ENCODE results near the gene NUFIP1. TPM values are rescaled to one million over a fixed set of nuclear protein-coding genes. Genes with fewer than 3 reads are reported as not detected.

NUFIP1 gene
- total and polyA plus RNA-seq, 2 of the 8 experiments (the other 6 are each of a cell fraction or from before 2014, with no cell fraction given) = 4.6 to 16.6 TPM

DNA sequence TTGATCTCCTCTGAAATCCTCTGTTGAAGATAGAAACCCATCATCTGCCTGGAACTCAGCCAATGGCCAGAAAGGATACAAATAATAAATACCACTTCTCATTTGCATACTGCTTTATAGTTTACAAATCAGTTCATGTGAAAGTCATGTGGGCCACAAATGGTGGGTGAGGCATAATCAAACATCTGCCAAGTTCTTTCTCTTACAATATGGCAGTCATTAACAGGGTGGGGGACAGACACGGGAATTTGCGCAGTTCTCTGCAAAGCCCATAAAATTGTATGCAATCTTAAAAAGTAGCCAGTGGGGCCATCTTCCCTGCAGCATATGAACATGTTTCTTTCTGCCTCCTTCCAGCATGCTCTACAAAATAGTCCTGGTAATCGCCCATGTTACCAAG, 59.6 kb downstream of the NUFIP1 start:
- Histone ChIP-seq H3K9ac (replicated peaks in 1 of 4; ENCODE audit: extremely low read depth in 1 of 4, low read depth in 3 of 4, low read length in 3 of 4) (no peak overlapping the region), H3K23ac (ENCODE audit: insufficient read length) (no peak overlapping the region), H3K27ac (ENCODE audit: low read depth, low read length) (no peak overlapping the region)

More for the DNA sequence above, 59.6 kb downstream of the NUFIP1 start:
- no peak overlapping the region for H2AK5ac ChIP-seq (ENCODE audit: low read depth, low read length)
- H3K4me1 ChIP-seq (replicated peaks in 1 of 4; ENCODE audit: control insufficient read depth in 3 of 4, insufficient read depth in 4 of 4, low read length in 3 of 4) = peaks cover 0 to 6% (median 0%) of the 10 kb centered on the region in 4 experiments; a peak in 2 of 7 replicates
- no peak overlapping the region for H2BK5ac ChIP-seq (ENCODE audit: low read depth, low read length)
- H3K36me3 ChIP-seq (ENCODE audit: control insufficient read depth in 2 of 4, insufficient read depth in 4 of 4, low read length in 3 of 4) = no peaks in the 10 kb centered on the region
- H3K79me2 ChIP-seq (ENCODE audit: control insufficient read depth in 1 of 2, insufficient read depth in 2 of 2, low read length in 2 of 2) = no peaks in the 10 kb centered on the region
- no peak overlapping the region for H2BK15ac ChIP-seq (ENCODE audit: low read length)
- DNase-seq (ENCODE audit: low read depth in 1 of 2, low spot score in 2 of 2) (no peak), FAIRE-seq (no peak)
- H3K4me2 ChIP-seq (ENCODE audit: insufficient read depth in 1 of 2, low read depth in 2 of 2, low read length in 2 of 2) = no peak overlapping the region
- H3K27me3 ChIP-seq (replicated peaks in 1 of 4; ENCODE audit: control insufficient read depth in 3 of 4, extremely low read depth in 1 of 4, insufficient read depth in 3 of 4, low read length in 3 of 4) = no peaks in the 10 kb centered on the region
- H4K5ac ChIP-seq (ENCODE audit: insufficient read length, low read depth, low read length) = no peak overlapping the region
- no peaks in the 10 kb centered on the region for H3K23me2 ChIP-seq (ENCODE audit: low read depth, low read length)
- H3K18ac ChIP-seq (ENCODE audit: extremely low read depth, low read length) = no peak overlapping the region
- no peak overlapping the region for H3K4ac ChIP-seq (replicated peaks; ENCODE audit: insufficient read length, low read depth, low read length)
- WGBS, 2 experiments (ENCODE audit: extremely low coverage in 1 of 2, insufficient coverage in 1 of 2, insufficient read length in 1 of 2, insufficient replicate concordance in 2 of 2, low coverage in 1 of 2, low lambda C conversion rate in 2 of 2, missing lambda C conversion rate in 1 of 2) = 87% methylated on average over 3 of the region's 3 CpGs; no CpG with 5 or more reads in 1 of the 2 experiments
- no peak overlapping the region for H3K14ac ChIP-seq (ENCODE audit: insufficient read length)
- 0 out of 2 replicates have a peak overlapping the region, but pooled peaks have one; percentile 3 for H2AFZ ChIP-seq (ENCODE audit: low read length)
- H2BK120ac ChIP-seq (replicated peaks; ENCODE audit: low read depth, low read length) = no peak overlapping the region
- no peaks in the 10 kb centered on the region for H4K20me1 ChIP-seq (replicated peaks in 1 of 2; ENCODE audit: control insufficient read depth in 1 of 2, insufficient read depth in 2 of 2, low read length in 2 of 2)
- H3K56ac ChIP-seq (replicated peaks; ENCODE audit: insufficient read length, low read depth, low read length) = no peak overlapping the region
- H4K8ac ChIP-seq (ENCODE audit: extremely low read depth, insufficient read depth, low read length) = no peak overlapping the region
- CTCF ChIA-PET (ENCODE audit: partially characterized antibody) = interaction anchor here (1.0 to 1.4 kb wide), 2 partner anchors 14 to 53 kb away, joined by 3 to 4 read pairs; no protein-coding TSS in a partner anchor
- H2BK12ac ChIP-seq (ENCODE audit: low read depth, low read length) = no peak overlapping the region
- H3K9me3 ChIP-seq (ENCODE audit: insufficient read depth in 2 of 2, low read depth in 1 of 2, low read length in 1 of 2) = no peaks in the 10 kb centered on the region
- POLR2A ChIA-PET (ENCODE audit: partially characterized antibody) = interaction anchor here (1.3 kb wide), 1 partner anchor 8 kb away, joined by 3 read pairs; no protein-coding TSS in a partner anchor
- TF ChIP-seq RNF2 (IDR thresholded peaks at IDR 0.05; ENCODE audit: borderline replicate concordance, low read depth, low read length, missing control alignments, poor library complexity, severe bottlenecking) = no peak
- no peak for TF ChIP-seq NANOG (IDR thresholded peaks at IDR 0.05; ENCODE audit: insufficient read depth, low read depth, low read length, poor library complexity, severe bottlenecking)
- TF ChIP-seq SP4 (IDR thresholded peaks at IDR 0.05; ENCODE audit: low read length) = no peak
- TF ChIP-seq JUND (IDR thresholded peaks at IDR 0.05; ENCODE audit: low read length) = no peak
- TF ChIP-seq RFX5 (IDR thresholded peaks at IDR 0.05; ENCODE audit: borderline replicate concordance, low read depth, low read length) = no peak
- TF ChIP-seq, protein P1, sequence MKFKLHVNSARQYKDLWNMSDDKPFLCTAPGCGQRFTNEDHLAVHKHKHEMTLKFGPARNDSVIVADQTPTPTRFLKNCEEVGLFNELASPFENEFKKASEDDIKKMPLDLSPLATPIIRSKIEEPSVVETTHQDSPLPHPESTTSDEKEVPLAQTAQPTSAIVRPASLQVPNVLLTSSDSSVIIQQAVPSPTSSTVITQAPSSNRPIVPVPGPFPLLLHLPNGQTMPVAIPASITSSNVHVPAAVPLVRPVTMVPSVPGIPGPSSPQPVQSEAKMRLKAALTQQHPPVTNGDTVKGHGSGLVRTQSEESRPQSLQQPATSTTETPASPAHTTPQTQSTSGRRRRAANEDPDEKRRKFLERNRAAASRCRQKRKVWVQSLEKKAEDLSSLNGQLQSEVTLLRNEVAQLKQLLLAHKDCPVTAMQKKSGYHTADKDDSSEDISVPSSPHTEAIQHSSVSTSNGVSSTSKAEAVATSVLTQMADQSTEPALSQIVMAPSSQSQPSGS (IDR thresholded peaks at IDR 0.05; ENCODE audit: low read length) = no peak
- TF ChIP-seq HDAC6 (IDR thresholded peaks at IDR 0.05; ENCODE audit: low read depth, low read length) = no peak
- no peak for TF ChIP-seq POLR2AphosphoS5 (IDR thresholded peaks at IDR 0.05; ENCODE audit: low read depth, low read length)
- TF ChIP-seq KDM4A (IDR thresholded peaks at IDR 0.05; ENCODE audit: low read depth, low read length, severe bottlenecking) = no peak
- TF ChIP-seq EGR1 (IDR thresholded peaks at IDR 0.05; ENCODE audit: borderline replicate concordance, low read depth, low read length) = no peak
- TF ChIP-seq YY1 (IDR thresholded peaks at IDR 0.05; ENCODE audit: low read depth, low read length) = no peak
- TF ChIP-seq SIX5 (IDR thresholded peaks at IDR 0.05; ENCODE audit: low read depth, low read length) = no peak
- H4K91ac ChIP-seq (replicated peaks; ENCODE audit: insufficient read length, low read length) = no peak overlapping the region
- no peaks in the 10 kb centered on the region for H3K79me1 ChIP-seq (ENCODE audit: low read depth, low read length)
- no peak overlapping the region for H2BK20ac ChIP-seq (ENCODE audit: low read length)
- no peak overlapping the region for H3K4me3 ChIP-seq (ENCODE audit: extremely low read depth in 1 of 4, insufficient read depth in 2 of 4, low read depth in 3 of 4, low read length in 4 of 4)
